HG03469 (cell line): Measurements from ENCODE around the gene PDZK1IP1.
"Not testable (repeated sequence)": the region's sequence is repeated elsewhere in the genome, so short reads cannot be mapped to it uniquely, and the experiment has no call there.

ENCODE experiments used
- ATAC-seq: cut with Tn5 transposase; IDR thresholded peaks from one replicate; pipeline ENCODE4 v1.9.1; 2021; ENCODE audit warnings: mild to moderate bottlenecking, moderate library complexity, moderate number of reproducible peaks; ENCODE audit not compliant: unreplicated experiment

The PDZK1IP1 gene

GRCh38 chr1:47143654-47144053, 46.2 kb downstream of the PDZK1IP1 start:
- not testable (repeated sequence) for ATAC-seq

DNA sequence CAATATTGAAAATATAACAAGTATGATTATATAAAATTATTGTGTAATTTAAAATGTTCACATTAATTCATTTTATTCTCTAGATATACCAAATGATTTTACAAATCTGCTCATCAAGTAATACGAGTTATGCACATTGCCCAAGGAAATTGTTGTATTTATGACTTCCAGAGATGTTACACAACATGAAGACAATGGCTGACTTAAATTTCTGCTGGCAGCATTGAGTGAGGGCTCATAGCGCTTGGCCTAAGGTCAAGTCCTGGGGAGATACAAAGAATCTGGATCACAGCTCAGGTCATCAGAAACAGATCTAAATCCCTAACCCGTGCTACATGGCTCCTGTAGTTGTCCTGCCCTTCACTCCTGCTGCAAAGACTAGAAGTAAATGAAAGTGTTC, 49.5 kb downstream of the PDZK1IP1 start:
- ATAC-seq, result not testable (repeated sequence)

- no peak for ATAC-seq
Observed at GRCh38 chr1:47137925-47138615, 51.8 kb downstream of the PDZK1IP1 start.

- no peak for ATAC-seq
Observed at GRCh38 chr1:47137198-47137597, 52.6 kb downstream of the PDZK1IP1 start, which contains the start of gene CYP4A22. Gene CYP4A22, plus strand, starts transcription at chr1:47137441. Its CDS starts 45 bp downstream, at chr1:47137486.
